HepG2 (cell line): Measurements from ENCODE around the gene COMMD10. TPM values are rescaled to one million over a fixed set of nuclear protein-coding genes. Genes with fewer than 3 reads are reported as not detected.

Source experiments
- DRAP1 ChIP-seq: IDR thresholded peaks from 2 replicates; pipeline ENCODE4 v1.6.1; 2016; ENCODE audit warnings: missing genetic modification reagents, missing compliant biosample characterization
- HMGXB3 ChIP-seq: sonication (generic); formaldehyde crosslinking; IDR thresholded peaks from 2 replicates; pipeline ENCODE4 v1.4.0; 2020; ENCODE audit warnings: missing genetic modification reagents, borderline replicate concordance
- KDM1A ChIP-seq: IDR thresholded peaks from 2 replicates; pipeline ENCODE4 v1.6.1; 2016; ENCODE audit warnings: missing compliant biosample characterization
- KDM5A ChIP-seq: fragments of 200-600 bp; sonication (generic); IDR thresholded peaks from 2 replicates; pipeline ENCODE4 v1.7.0; 2018; ENCODE audit warnings: antibody characterized with exemption, mild to moderate bottlenecking, low read length, borderline replicate concordance
- NFKBIZ ChIP-seq: IDR thresholded peaks from 2 replicates; pipeline ENCODE4 v1.6.1; 2018; ENCODE audit warnings: missing genetic modification reagents, missing compliant biosample characterization
- ONECUT2 ChIP-seq: sonication (generic); formaldehyde crosslinking; IDR thresholded peaks from 2 replicates; pipeline ENCODE4 v1.4.0; 2020; ENCODE audit warnings: missing genetic modification reagents
- PRMT3 ChIP-seq: sonication (generic); formaldehyde crosslinking; IDR thresholded peaks from 2 replicates; pipeline ENCODE4 v1.8.1; 2022; ENCODE audit warnings: low read depth, mild to moderate bottlenecking, moderate library complexity, missing genetic modification reagents, borderline replicate concordance
- RCOR2 ChIP-seq: IDR thresholded peaks from 2 replicates; pipeline ENCODE4 v1.6.1; 2016; ENCODE audit warnings: missing biosample characterization, missing genetic modification reagents
- STAT6 ChIP-seq: sonication (generic); formaldehyde crosslinking; IDR thresholded peaks from 2 replicates; pipeline ENCODE4 v1.4.0; 2020; ENCODE audit warnings: missing genetic modification reagents, mild to moderate bottlenecking, borderline replicate concordance
- TBP ChIP-seq: sonication (generic); formaldehyde crosslinking; IDR thresholded peaks from 2 replicates; pipeline ENCODE4 v1.5.0; 2020; ENCODE audit warnings: missing genetic modification reagents
- YEATS4 ChIP-seq: sonication (generic); formaldehyde crosslinking; IDR thresholded peaks from 2 replicates; pipeline ENCODE4 v1.4.0; 2020; ENCODE audit warnings: missing genetic modification reagents, borderline replicate concordance
- ZFP82 ChIP-seq: sonication (generic); formaldehyde crosslinking; IDR thresholded peaks from 2 replicates; pipeline ENCODE4 v1.5.1; 2020; ENCODE audit warnings: mild to moderate bottlenecking, missing genetic modification reagents, borderline replicate concordance
- ZMYM2 ChIP-seq: sonication (generic); formaldehyde crosslinking; IDR thresholded peaks from 2 replicates; pipeline ENCODE4 v1.8.0; 2022; ENCODE audit warnings: mild to moderate bottlenecking, missing genetic modification reagents
- ZNF644 ChIP-seq: IDR thresholded peaks from 2 replicates; pipeline ENCODE4 v1.6.1; 2016; ENCODE audit warnings: low read depth
- ZSCAN25 ChIP-seq: sonication (generic); formaldehyde crosslinking; IDR thresholded peaks from 2 replicates; pipeline ENCODE4 v1.8.0; 2022; ENCODE audit warnings: mild to moderate bottlenecking, missing genetic modification reagents
- polyA plus RNA-seq, 8 experiments: library from polyadenylated mRNA; depleted of rRNA in 3 of 8; stranded (reverse) in 7 of 8; unstranded in 1 of 8; fragments of >200 nt; fragmentation: Illumina TruSeq in 4 of 8; extraction: Trizol in 4 of 8; gene quantifications; 2 replicates each; pipeline versions ENCODE4 v1.2.1 to v1.2.3, GENCODE V29; 2011 to 2016; ENCODE audit warnings: low read depth in 4 of 8, missing spikeins in 1 of 8, mixed read lengths in 1 of 8; ENCODE audit not compliant: insufficient read depth in 1 of 8
- total RNA-seq, 5 experiments: library from RNA; depleted of rRNA; stranded (reverse); fragments of >200 nt; fragmentation: Illumina TruSeq; extraction: Trizol; gene quantifications; 2 replicates each; pipeline ENCODE4 v1.2.3, GENCODE V29; 2016; ENCODE audit warnings: low read depth in 1 of 5
- TF ChIP-seq, protein P1 (sequence below): sonication (generic); formaldehyde crosslinking; IDR thresholded peaks from 2 replicates; pipeline ENCODE4 v1.5.1; 2020; ENCODE audit warnings: missing genetic modification reagents, mild to moderate bottlenecking, borderline replicate concordance
- TF ChIP-seq, protein P2 (sequence below): sonication (generic); formaldehyde crosslinking; IDR thresholded peaks from 2 replicates; pipeline ENCODE4 v1.4.0; 2020; ENCODE audit warnings: missing genetic modification reagents, borderline replicate concordance

Gene COMMD10
- total and polyA plus RNA-seq, 2 of the 13 experiments (the other 11 are each of a cell fraction or from before 2014, with no cell fraction given): 16.9 to 39.3 TPM

- peak; percentile 88 for TF ChIP-seq YEATS4 (CRISPR knock-in tag)
- TF ChIP-seq RCOR2: no peak
- no peak for TF ChIP-seq PRMT3 (CRISPR knock-in tag)
- no peak for TF ChIP-seq KDM1A (CRISPR knock-in tag)
- TF ChIP-seq, protein P1, sequence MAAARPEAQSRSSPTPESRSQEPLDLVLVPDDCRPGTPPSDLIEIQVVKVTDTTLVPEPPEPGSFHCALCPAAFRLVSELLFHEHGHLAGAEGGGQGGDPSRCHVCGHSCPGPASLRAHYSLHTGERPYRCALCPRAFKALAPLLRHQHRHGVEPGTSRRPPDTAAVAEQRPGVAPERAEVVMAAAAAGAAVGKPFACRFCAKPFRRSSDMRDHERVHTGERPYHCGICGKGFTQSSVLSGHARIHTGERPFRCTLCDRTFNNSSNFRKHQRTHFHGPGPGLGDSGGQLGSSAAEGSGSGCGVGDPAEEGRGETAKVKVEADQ (CRISPR knock-in tag): peak; percentile 65; the same call in 1 of the 2 replicates
- peak; percentile 38; the same call in 1 of the 2 replicates for TF ChIP-seq KDM5A
- peak; percentile 84; the same call in 1 of the 2 replicates for TF ChIP-seq STAT6 (CRISPR knock-in tag)
- peak; percentile 28; the same call in 1 of the 2 replicates for TF ChIP-seq ZSCAN25
- TF ChIP-seq ZNF644 (CRISPR knock-in tag): no peak
- no peak for TF ChIP-seq TBP (CRISPR knock-in tag)
- TF ChIP-seq ONECUT2 (CRISPR knock-in tag): 0 out of 2 replicates have a peak, but pooled peaks have one; percentile 25
- no peak for TF ChIP-seq ZFP82 (CRISPR knock-in tag)
- no peak for TF ChIP-seq ZMYM2 (CRISPR knock-in tag)
- TF ChIP-seq NFKBIZ (CRISPR knock-in tag): no peak
- TF ChIP-seq DRAP1 (CRISPR knock-in tag): no peak; the same call in none of the 2 replicates
- no peak; the same call in 1 of the 2 replicates for TF ChIP-seq HMGXB3 (CRISPR knock-in tag)
- TF ChIP-seq, protein P2, sequence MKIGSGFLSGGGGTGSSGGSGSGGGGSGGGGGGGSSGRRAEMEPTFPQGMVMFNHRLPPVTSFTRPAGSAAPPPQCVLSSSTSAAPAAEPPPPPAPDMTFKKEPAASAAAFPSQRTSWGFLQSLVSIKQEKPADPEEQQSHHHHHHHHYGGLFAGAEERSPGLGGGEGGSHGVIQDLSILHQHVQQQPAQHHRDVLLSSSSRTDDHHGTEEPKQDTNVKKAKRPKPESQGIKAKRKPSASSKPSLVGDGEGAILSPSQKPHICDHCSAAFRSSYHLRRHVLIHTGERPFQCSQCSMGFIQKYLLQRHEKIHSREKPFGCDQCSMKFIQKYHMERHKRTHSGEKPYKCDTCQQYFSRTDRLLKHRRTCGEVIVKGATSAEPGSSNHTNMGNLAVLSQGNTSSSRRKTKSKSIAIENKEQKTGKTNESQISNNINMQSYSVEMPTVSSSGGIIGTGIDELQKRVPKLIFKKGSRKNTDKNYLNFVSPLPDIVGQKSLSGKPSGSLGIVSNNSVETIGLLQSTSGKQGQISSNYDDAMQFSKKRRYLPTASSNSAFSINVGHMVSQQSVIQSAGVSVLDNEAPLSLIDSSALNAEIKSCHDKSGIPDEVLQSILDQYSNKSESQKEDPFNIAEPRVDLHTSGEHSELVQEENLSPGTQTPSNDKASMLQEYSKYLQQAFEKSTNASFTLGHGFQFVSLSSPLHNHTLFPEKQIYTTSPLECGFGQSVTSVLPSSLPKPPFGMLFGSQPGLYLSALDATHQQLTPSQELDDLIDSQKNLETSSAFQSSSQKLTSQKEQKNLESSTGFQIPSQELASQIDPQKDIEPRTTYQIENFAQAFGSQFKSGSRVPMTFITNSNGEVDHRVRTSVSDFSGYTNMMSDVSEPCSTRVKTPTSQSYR: no peak; the same call in 1 of the 2 replicates
These were observed at the start of gene COMMD10 (continued) for GRCh38 chr5:116084871-116085715.
